Astrocyte (in vitro differentiated cells and primary cell): ENCODE measurements around the gene HMG20A. TPM values are rescaled to one million over a fixed set of nuclear protein-coding genes. Genes with fewer than 3 reads are reported as not detected.
A peak's percentile ranks its signal among the peaks of the same experiment; 100 is the strongest.

Source experiments
- DNase-seq: peaks from one replicate; pipeline ENCODE4 v3.0.0-alpha.2; 2010; ENCODE audit warnings: low read depth
- FAIRE-seq: peaks from 2 replicates; lab custom pipeline; 2011; peaks lifted over from hg19 to GRCh38; lab: Jason Lieb, UNC
- H2AFZ ChIP-seq: 2 replicates; pipeline ENCODE4 v1.6.0; 2012; ENCODE audit warnings: low read depth, low read length, inconsistent platforms
- H3K27ac ChIP-seq: 2 replicates; pipeline ENCODE4 v1.5.1; 2011; ENCODE audit warnings: low read depth, low read length, inconsistent platforms
- H3K27me3 ChIP-seq: 2 replicates; pipeline ENCODE4 v1.6.0; 2011; ENCODE audit warnings: low read length, inconsistent platforms; ENCODE audit not compliant: insufficient read depth
- H3K36me3 ChIP-seq: 2 replicates; pipeline ENCODE4 v1.5.1; 2011; ENCODE audit warnings: low read length, inconsistent platforms; ENCODE audit not compliant: insufficient read depth
- H3K4me1 ChIP-seq: 2 replicates; pipeline ENCODE4 v1.5.1; 2011; ENCODE audit warnings: low read length, inconsistent platforms; ENCODE audit not compliant: insufficient read depth
- H3K4me2 ChIP-seq: 2 replicates; pipeline ENCODE4 v1.6.0; 2012; ENCODE audit warnings: low read length, inconsistent platforms
- H3K4me3 ChIP-seq: 2 replicates; pipeline ENCODE4 v1.5.1; 2011; ENCODE audit warnings: low read depth, mild to moderate bottlenecking, low read length, inconsistent platforms; ENCODE audit not compliant: insufficient read depth
- H3K79me2 ChIP-seq: 2 replicates; pipeline ENCODE4 v1.6.0; 2012; ENCODE audit warnings: mild to moderate bottlenecking, low read length, inconsistent platforms; ENCODE audit not compliant: insufficient read depth
- H3K9ac ChIP-seq: 2 replicates; pipeline ENCODE4 v1.6.0; 2012; ENCODE audit warnings: mild to moderate bottlenecking, low read length, inconsistent platforms
- H3K9me3 ChIP-seq: 2 replicates; pipeline ENCODE4 v1.5.1; 2012; ENCODE audit warnings: low read depth, mild to moderate bottlenecking, low read length, inconsistent platforms; ENCODE audit not compliant: insufficient read depth
- H4K20me1 ChIP-seq: 2 replicates; pipeline ENCODE4 v1.6.0; 2012; ENCODE audit warnings: low read length, inconsistent platforms; ENCODE audit not compliant: insufficient read depth
- H3K27ac Mint-ChIP-seq: one replicate; pipeline ENCODE4 v1.8.0; 2021; ENCODE audit warnings: mild to moderate bottlenecking, mixed read lengths; ENCODE audit not compliant: unreplicated experiment
- H3K27me3 Mint-ChIP-seq: one replicate; pipeline ENCODE4 v1.8.0; 2021; ENCODE audit warnings: low read depth, mixed read lengths; ENCODE audit not compliant: unreplicated experiment
- H3K36me3 Mint-ChIP-seq: one replicate; pipeline ENCODE4 v1.8.0; 2021; ENCODE audit warnings: low read depth, mixed read lengths; ENCODE audit not compliant: unreplicated experiment
- H3K4me1 Mint-ChIP-seq: one replicate; pipeline ENCODE4 v1.8.0; 2021; ENCODE audit warnings: low read depth, mixed read lengths; ENCODE audit not compliant: unreplicated experiment
- H3K4me3 Mint-ChIP-seq: one replicate; pipeline ENCODE4 v1.8.0; 2021; ENCODE audit warnings: mild to moderate bottlenecking, moderate library complexity, mixed read lengths; ENCODE audit not compliant: unreplicated experiment
- H3K9me3 Mint-ChIP-seq: one replicate; pipeline ENCODE4 v1.8.0; 2021; ENCODE audit warnings: mild to moderate bottlenecking, mixed read lengths; ENCODE audit not compliant: unreplicated experiment
- CTCF ChIP-seq: IDR thresholded peaks from 2 replicates; pipeline ENCODE4 v1.5.1; 2011; ENCODE audit warnings: low read depth, mild to moderate bottlenecking, inconsistent platforms, low read length, moderate library complexity; ENCODE audit not compliant: insufficient read depth
- EZH2 ChIP-seq: IDR thresholded peaks from 2 replicates; pipeline ENCODE4 v1.6.1; 2012; ENCODE audit warnings: mild to moderate bottlenecking, low read length, inconsistent platforms; ENCODE audit not compliant: insufficient read depth
- total RNA-seq: library from RNA; stranded (reverse); gene quantifications from 2 replicates; pipeline ENCODE4 v1.2.1, GENCODE V29; 2021

HMG20A gene
- total RNA-seq, 1 donor from 2014 or later, result 47.4 TPM

GRCh38 chr15:77505556-77505955 is 84.9 kb downstream of the HMG20A start:
- no peak overlapping the region for H3K27ac ChIP-seq
- H3K9ac ChIP-seq, result no peak overlapping the region
- H3K4me1 ChIP-seq, result peaks cover 35% of the 10 kb centered on the region
- no peak overlapping the region for H3K4me2 ChIP-seq
- peaks cover 30% of the 10 kb centered on the region for H3K4me1 Mint-ChIP-seq
- no peak for TF ChIP-seq EZH2
- TF ChIP-seq CTCF, result no peak
- H3K27me3 Mint-ChIP-seq, result peaks cover 4% of the 10 kb centered on the region
- H3K9me3 Mint-ChIP-seq, result no peaks in the 10 kb centered on the region
- H3K27me3 ChIP-seq, result no peaks in the 10 kb centered on the region
- H3K9me3 ChIP-seq, result no peaks in the 10 kb centered on the region
- H3K36me3 Mint-ChIP-seq, result peaks cover 4% of the 10 kb centered on the region
- H4K20me1 ChIP-seq, result no peaks in the 10 kb centered on the region
- no peaks in the 10 kb centered on the region for H3K36me3 ChIP-seq
- H3K4me3 ChIP-seq, result no peak overlapping the region
- H3K79me2 ChIP-seq, result no peaks in the 10 kb centered on the region
- no peak overlapping the region for H2AFZ ChIP-seq
- no peak overlapping the region for H3K4me3 Mint-ChIP-seq
- no peak for FAIRE-seq
- no peak for DNase-seq
- H3K27ac Mint-ChIP-seq, result no peak overlapping the region

- DNase-seq, result no peak
- peaks cover 4% of the 10 kb centered on the region for H3K36me3 Mint-ChIP-seq
- TF ChIP-seq EZH2, result no peak
- TF ChIP-seq CTCF, result no peak
- no peak overlapping the region for H3K27ac Mint-ChIP-seq
- H3K4me3 Mint-ChIP-seq, result no peak overlapping the region
- H3K36me3 ChIP-seq, result no peaks in the 10 kb centered on the region
- peak overlapping the region; percentile 60 for H2AFZ ChIP-seq
- H3K79me2 ChIP-seq, result no peaks in the 10 kb centered on the region
- FAIRE-seq, result no peak
- H3K4me1 ChIP-seq, result peaks cover 31% of the 10 kb centered on the region
- H3K27me3 ChIP-seq, result no peaks in the 10 kb centered on the region
- H3K4me1 Mint-ChIP-seq, result peaks cover 21% of the 10 kb centered on the region
- H3K9ac ChIP-seq, result no peak overlapping the region
- peak overlapping the region; percentile 72 for H3K4me2 ChIP-seq
- H3K27ac ChIP-seq, result no peak overlapping the region
- H3K27me3 Mint-ChIP-seq, result peaks cover 1% of the 10 kb centered on the region
- no peaks in the 10 kb centered on the region for H3K9me3 Mint-ChIP-seq
- no peaks in the 10 kb centered on the region for H3K9me3 ChIP-seq
- no peaks in the 10 kb centered on the region for H4K20me1 ChIP-seq
- no peak overlapping the region for H3K4me3 ChIP-seq
Measured at GRCh38 chr15:77506311-77507142, 85.8 kb downstream of the HMG20A start.
